GM12892 (cell line): Measurements from ENCODE around the gene CD68.

Experiments used
- POLR2A ChIP-seq: IDR thresholded peaks from 2 replicates; pipeline ENCODE4 v1.6.1; 2011; ENCODE audit warnings: low read depth, low read length, control low read depth
- POLR2AphosphoS5 ChIP-seq: IDR thresholded peaks from 2 replicates; pipeline ENCODE4 v1.6.1; 2011; ENCODE audit warnings: low read depth, low read length, control low read depth

DNA sequence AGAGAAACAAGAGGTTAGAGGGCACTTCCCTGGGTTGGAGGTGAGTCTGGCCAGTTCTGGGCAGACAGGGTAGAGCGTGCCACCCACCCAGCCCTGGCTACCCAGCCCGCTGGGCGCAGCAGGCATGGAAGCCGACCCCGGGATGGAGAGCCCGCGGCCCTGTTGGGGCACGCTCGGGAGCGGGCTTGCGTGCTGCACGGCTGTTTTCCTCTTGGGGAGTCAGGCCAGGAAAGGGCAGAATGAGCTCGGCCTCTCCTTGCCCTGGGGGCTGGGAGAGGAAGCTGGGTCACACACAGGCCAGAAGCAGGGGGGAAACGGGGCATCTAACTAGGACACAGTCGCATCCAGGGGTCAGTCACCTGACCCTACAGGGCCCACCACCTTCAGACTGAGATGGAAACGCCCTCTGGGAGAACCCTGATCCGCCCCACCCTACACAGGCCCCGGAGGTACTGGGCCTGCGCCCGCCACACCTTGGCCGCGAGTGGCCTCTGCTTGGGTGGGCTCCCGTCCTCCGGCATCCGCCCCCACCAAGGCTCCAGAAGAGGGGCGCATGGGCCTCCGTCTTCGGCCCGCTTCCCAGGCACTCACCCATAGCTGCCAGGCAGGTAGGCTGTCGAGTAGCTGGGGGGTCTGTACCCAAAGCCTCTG is 9.2 kb downstream of the CD68 start:
- TF ChIP-seq POLR2A (no peak), POLR2AphosphoS5 (no peak; the same call in 1 of the 2 replicates)
